ENCODE measurements around the gene SSBP3.
A peak's percentile ranks its signal among the peaks of the same experiment; 100 is the strongest.
"Not testable (repeated sequence)": the region's sequence is repeated elsewhere in the genome, so short reads cannot be mapped to it uniquely, and the experiment has no call there.

The SSBP3 gene

DNA sequence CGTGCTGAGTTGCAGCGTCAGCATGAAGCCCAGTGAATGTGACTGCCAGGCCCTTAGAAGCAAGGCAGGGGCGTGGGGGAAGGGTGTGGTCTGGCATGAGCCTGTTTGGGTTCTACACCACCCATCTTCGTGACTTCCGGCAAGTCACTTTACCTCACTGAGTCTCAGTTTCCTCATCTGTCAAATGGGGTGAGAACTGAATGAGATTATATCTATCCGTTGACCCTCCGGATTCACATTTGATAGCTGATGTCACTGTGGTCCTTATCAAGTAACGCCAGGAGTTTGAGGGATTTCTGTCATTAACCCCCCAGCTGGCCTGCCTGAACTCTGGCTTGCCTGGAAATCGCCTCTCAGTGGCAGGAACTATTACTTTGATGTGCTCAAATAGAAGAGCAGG is 190.7 kb downstream of the SSBP3 start:
- no peak for DNase-seq

DNA sequence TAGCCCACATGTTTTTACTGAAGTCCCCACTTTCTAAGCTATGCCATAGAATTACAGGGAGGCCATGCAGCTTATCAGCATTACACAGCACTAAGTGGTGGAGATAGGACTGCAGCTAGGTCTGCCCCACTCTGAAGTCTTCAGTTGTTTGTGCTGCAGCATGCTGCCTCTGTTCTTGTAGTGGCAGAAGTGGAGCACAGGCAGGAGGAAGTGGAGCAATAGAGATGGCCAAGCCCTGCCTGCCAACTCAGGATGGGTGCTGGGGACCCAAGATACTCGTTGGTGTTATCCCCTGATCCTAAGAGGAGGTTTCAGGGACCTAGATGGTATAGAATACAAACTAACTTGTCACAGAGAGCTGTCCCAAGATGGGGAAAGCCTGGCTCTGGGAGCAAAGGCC is 193.3 kb downstream of the SSBP3 start:
- DNase-seq = no peak

DNA sequence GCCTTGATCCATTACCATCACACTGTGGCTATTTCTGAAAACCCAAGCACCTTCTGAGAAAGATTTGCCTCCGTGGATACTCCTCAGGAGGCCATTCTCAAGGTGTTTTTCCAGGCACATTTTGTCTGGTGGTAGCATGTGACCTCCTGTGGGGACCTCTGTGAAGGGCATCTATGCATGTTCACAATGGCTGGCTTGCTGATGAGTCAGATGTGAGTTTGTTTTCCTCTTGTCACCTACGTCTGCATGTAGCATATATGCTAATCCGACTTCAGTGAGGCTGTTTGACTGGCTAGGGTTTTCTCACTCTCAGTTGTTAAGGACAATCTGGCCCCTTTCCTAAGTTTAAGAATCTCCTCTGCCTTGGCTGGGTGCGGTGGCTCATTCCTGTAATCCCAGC is 198.3 kb downstream of the SSBP3 start:
- DNase-seq = not testable (repeated sequence)

DNA sequence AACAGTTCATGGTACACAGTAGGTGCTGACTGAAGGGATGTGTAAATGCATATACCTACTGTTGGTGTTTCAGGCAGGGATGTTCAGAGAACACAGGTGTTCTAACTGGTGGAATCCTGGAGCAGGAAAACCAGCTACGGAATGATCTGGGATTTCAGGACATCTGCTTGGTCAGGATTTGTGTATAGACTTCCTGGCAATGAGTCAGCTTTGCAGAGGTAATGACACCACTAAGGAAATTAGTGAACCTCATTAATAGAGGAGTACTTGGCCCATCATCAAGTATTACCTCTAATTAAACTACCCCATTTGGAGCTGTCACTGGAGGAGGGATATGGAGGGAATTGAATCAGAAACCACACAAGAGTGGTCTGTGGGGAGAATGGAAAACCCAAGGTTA is 198.9 kb downstream of the SSBP3 start:
- DNase-seq = no peak

DNA sequence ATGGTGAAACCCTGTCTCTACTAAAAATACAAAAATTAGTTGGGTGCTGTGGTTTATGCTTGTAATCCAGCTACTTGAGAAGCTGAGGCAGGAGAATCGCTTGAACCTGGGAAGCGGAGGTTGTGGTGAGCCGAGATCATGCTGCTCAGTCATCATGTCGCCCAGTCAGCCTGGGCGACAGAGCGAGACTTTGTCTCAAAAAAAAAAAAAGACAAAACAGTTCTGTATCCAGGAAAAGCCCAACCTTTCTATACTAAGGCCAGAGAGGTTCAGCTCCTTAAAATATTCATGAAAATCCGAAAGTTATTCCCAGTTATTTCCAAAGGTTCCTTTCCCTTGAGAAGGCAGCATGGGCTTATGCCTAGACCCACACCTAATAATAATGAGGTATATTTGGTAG is 202.0 kb downstream of the SSBP3 start:
- no peak for DNase-seq

DNA sequence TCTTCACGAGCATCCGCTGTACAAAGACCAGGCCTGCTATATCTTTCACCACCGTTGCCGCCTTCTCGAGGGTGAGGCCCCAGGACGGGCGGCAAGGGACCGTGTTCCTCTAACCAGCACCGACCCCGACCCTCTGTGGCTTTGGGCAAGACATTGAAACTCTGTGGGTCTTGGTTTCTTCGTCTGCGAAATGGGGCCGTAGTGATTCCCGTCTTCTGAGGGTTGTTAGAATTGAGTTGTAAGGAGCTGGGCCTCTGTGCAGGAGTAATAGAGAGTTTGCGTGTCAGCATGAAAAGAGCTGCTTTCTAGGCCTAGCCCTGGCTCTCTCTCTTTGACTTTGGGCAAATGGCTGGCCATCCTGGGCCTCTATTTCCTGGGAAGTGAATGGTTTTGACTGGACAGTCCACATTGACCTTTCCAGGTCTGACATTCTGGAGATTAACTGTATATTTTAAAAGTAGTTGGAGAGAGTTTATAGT is 205.6 kb downstream of the SSBP3 start:
- no peak for DNase-seq

GRCh38 chr1:54199765-54200518 is 206.3 kb downstream of the SSBP3 start, which contains the start of the genes CYB5RL and MRPL37:
Gene CYB5RL, minus strand, starts transcription at chr1:54200030. Its CDS starts 4,414 bp downstream, at chr1:54195616.
Gene MRPL37, plus strand, starts transcription at chr1:54200167. Its CDS starts 77 bp downstream, at chr1:54200244.
- DNase-seq = peak; percentile 89

GRCh38 chr1:54199151-54199764 is 206.9 kb downstream of the SSBP3 start:
- no peak for DNase-seq

DNA sequence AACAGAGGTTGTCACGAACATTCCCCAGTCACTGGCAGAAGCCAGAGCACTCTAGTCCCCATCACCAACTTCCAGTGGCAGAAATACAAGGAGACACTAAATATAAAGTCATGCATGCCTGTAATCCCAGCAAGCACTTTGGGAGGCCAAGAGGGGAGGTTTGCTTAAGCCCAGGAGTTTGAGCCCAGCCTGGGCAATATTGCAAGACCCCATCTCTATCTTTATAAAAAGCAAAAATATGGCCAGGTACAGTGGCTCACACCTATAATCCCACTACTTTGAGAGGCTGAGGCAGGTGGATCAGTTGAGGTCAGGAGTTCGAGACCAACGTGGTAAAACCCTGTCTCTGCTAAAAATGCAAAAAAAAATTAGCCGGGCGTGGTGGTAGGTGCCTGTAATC is 212.7 kb downstream of the SSBP3 start:
- DNase-seq = no peak

DNA sequence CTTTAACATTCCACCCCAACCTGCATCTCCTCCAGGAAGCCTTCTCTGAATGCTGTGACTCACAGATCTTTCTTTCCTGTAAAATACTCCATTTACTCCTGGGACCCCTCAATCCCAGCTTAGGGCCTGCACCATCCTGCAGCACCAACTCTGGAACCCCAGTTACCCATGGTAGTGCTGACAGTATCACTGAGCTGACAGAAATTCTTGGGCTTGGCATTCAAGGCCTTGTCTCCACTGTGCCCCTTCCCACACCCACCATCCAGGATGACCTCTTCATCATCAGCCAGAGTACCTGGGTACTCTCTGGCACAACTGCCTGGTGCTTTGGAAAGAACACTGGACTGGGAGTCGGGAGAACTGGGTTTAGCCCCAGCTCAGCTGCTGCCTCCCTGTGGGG is 214.7 kb downstream of the SSBP3 start:
- DNase-seq = no peak

DNA sequence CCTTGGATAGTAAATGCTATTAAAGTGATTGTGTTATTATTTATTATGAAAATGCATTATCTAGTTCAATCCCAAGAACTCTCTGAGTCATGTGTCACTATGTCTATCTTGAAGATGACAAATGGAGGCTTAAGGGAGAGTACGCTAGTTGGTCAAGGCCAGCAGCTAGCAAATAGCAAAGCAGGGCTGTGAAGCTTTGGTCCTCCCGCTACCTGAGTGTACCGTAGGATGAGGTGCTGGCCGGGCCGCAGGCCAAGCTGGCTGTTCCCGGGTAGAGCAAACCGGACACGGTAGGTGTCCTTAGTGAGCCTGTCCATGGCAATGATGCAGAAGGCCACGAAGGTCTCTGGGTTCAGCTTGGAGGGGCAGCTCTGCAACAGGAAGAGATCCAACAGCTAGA is 215.7 kb downstream of the SSBP3 start:
- no peak for DNase-seq

DNA sequence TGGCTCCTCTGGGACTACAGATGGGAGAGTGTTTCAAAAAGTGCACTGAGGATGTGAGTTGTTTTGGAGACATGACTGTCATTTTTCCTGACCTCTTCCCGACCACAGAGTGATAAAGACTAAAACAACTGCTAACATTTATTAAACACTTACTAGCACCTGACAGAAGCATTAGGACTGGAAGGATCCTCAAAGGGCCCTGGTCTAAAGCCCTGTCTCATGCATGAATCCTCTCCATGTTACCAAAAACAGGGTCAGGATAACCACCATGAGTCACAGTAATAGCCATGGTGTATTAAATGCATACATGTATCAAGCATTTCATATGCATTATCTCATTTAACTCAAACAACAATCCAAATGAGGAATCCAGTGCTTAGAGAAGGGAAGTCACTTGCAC is 217.9 kb downstream of the SSBP3 start:
- no peak for DNase-seq

DNA sequence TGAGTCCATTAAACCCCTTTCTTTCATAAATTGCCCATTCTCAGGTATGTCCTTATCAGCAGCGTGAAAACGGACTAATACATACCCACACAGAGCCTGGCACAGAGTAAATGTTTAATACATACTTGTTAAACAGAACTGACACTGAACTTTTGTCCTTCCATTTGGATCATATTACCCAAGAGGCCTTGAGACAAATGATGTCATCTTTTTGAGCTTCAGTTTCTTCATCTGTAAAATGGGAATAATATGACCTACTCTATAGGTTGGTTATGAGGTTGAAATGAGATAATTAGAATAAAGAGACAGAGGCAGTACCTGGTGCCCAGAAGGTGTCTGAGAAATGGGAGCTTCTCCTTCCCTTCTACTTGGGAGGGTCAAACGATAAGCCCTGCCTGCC is 220.1 kb downstream of the SSBP3 start:
- DNase-seq = no peak

GRCh38 chr1:54180701-54181360 is 225.4 kb downstream of the SSBP3 start:
- no peak for DNase-seq

GRCh38 chr1:54178296-54179070 is 227.7 kb downstream of the SSBP3 start:
- DNase-seq = no peak

GRCh38 chr1:54177726-54178125 is 228.5 kb downstream of the SSBP3 start:
- no peak for DNase-seq

DNA sequence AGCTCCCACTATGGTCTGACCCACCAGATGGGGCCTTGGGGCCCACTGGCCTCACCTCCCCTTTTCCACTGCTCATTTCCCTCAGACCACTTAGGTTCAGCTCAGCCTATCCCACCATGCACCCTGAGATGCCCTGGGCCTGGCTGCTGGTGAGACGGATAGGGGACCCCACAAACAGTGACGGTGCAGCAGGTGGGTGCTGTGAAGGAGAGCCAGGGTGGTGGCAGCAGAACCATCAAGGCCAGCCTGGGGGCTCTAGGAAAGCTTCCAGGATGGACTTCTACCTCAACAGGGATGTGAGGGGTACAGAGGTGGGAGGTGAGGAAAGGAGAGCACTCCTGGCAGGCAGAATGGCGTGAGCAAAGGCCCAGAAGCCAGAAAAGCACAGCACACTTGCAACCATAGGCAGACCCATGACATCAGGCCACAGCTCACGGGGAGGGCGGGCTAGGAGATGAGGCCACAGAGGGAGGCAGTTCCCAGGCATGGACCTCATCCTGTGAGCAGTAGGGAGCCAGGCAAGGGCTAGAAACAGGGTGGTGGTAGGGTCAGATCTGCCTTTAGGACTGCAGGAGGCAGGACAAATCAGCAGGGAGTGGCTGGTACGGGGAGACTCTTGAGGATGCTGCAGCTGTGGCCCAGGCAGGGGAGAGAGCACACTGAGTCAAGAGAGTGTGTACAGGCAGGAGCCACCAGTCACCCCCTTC is 229.4 kb downstream of the SSBP3 start:
- DNase-seq = no peak
